ENCODE measurements around the gene TTLL4.

DNA sequence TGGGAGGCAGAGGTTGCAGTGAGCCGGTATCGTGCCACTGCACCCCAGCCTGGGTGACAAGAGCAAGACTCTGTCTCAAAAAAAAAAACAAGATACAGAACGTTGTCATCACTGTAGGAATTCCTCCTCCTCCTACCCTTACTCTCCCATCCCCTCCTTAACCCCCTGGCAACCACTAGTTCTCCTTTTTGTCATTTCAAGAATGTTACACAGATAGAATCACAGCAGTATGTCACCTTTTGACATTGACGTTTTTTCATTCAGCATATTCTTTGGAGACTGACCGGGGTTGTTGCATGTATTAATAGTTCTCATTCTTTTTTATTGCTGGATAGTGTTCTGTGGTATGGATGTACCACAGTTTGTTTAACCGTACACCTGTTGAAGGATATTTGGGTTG, 32.4 kb downstream of the TTLL4 start:
- TF ChIP-seq, protein P1, sequence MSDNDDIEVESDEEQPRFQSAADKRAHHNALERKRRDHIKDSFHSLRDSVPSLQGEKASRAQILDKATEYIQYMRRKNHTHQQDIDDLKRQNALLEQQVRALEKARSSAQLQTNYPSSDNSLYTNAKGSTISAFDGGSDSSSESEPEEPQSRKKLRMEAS (IDR thresholded peaks at IDR 0.05; ENCODE audit: low read depth), result no peak
- TF ChIP-seq, protein P2, sequence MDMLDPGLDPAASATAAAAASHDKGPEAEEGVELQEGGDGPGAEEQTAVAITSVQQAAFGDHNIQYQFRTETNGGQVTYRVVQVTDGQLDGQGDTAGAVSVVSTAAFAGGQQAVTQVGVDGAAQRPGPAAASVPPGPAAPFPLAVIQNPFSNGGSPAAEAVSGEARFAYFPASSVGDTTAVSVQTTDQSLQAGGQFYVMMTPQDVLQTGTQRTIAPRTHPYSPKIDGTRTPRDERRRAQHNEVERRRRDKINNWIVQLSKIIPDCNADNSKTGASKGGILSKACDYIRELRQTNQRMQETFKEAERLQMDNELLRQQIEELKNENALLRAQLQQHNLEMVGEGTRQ (IDR thresholded peaks at IDR 0.05; ENCODE audit: borderline replicate concordance, low read depth, low read length), result no peak
- TF ChIP-seq, protein P3, sequence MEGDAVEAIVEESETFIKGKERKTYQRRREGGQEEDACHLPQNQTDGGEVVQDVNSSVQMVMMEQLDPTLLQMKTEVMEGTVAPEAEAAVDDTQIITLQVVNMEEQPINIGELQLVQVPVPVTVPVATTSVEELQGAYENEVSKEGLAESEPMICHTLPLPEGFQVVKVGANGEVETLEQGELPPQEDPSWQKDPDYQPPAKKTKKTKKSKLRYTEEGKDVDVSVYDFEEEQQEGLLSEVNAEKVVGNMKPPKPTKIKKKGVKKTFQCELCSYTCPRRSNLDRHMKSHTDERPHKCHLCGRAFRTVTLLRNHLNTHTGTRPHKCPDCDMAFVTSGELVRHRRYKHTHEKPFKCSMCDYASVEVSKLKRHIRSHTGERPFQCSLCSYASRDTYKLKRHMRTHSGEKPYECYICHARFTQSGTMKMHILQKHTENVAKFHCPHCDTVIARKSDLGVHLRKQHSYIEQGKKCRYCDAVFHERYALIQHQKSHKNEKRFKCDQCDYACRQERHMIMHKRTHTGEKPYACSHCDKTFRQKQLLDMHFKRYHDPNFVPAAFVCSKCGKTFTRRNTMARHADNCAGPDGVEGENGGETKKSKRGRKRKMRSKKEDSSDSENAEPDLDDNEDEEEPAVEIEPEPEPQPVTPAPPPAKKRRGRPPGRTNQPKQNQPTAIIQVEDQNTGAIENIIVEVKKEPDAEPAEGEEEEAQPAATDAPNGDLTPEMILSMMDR (IDR thresholded peaks at IDR 0.05), result no peak
- TF ChIP-seq EZH2phosphoT487 (IDR thresholded peaks at IDR 0.05; ENCODE audit: borderline replicate concordance, low read depth) (no peak), POLR2AphosphoS5 (IDR thresholded peaks at IDR 0.05; ENCODE audit: low read depth, low read length) (no peak), MXI1 (IDR thresholded peaks at IDR 0.05; ENCODE audit: low read depth, low read length) (no peak)

All from SK-N-SH (cell line).